GM13977 (cell line): ENCODE measurements around the gene RFX7.

Experiments
- DNase-seq: peaks from one replicate; pipeline ENCODE4 v3.0.0; 2012; ENCODE audit warnings: low spot score
- CTCF ChIP-seq: IDR thresholded peaks from 2 replicates; pipeline ENCODE4 v1.5.1; 2012; ENCODE audit warnings: mild to moderate bottlenecking, control low read depth; ENCODE audit not compliant: insufficient read depth; ENCODE audit errors: extremely low read depth, missing control alignments
- in situ Hi-C: fragments of 300-500 bp; cut with MboI; formaldehyde crosslinking; loops from one replicate; pipeline ENCODE4 v1.12.0; 2022; ENCODE audit warnings: low sequenced_read_pairs, low pct_unique_long_range_greater_than_20kb, mixed read lengths, inconsistent platforms; ENCODE audit not compliant: unreplicated experiment

Gene RFX7

GRCh38 chr15:56042982-56043980 is 200.4 kb downstream of the RFX7 start:
- TF ChIP-seq CTCF = no peak
- no peak for DNase-seq
- in situ Hi-C loops = no loop called here

- in situ Hi-C loops = no loop called here
- DNase-seq = no peak
- no peak for TF ChIP-seq CTCF
These were observed 201.2 kb downstream of the RFX7 start for GRCh38 chr15:56042498-56042897.

GRCh38 chr15:56042031-56042430 is 201.6 kb downstream of the RFX7 start:
- no peak for DNase-seq
- in situ Hi-C loops = no loop called here

GRCh38 chr15:56040081-56041035 is 203.3 kb downstream of the RFX7 start:
- in situ Hi-C loops = no loop called here
- no peak for DNase-seq
- no peak for TF ChIP-seq CTCF

More at GRCh38 chr15:56042031-56042430, 201.6 kb downstream of the RFX7 start:
- no peak for TF ChIP-seq CTCF

GRCh38 chr15:56038707-56039106 is 205.0 kb downstream of the RFX7 start:
- no peak for DNase-seq
- TF ChIP-seq CTCF = no peak
- in situ Hi-C loops = no loop called here

- no peak for DNase-seq
- TF ChIP-seq CTCF = no peak
- in situ Hi-C loops = no loop called here
These were observed 205.7 kb downstream of the RFX7 start for GRCh38 chr15:56038015-56038414.
